Heart left ventricle (tissue), 13 donors: ENCODE measurements around the gene AP3B1.

Experiments
- CTCF ChIP-seq, 12 donors: fragments of 200-600 bp; sonication (generic) in 4 of 12; IDR thresholded peaks; one replicate each; pipeline versions ENCODE4 v1.5.0 to v1.8.0; 2018 to 2022; ENCODE audit warnings: antibody characterized with exemption in 12 of 12, mild to moderate bottlenecking in 5 of 12
- POLR2A ChIP-seq, 2 donors: fragments of 450-650 bp; IDR thresholded peaks; one replicate each; pipeline ENCODE4 v1.6.1; 2017; ENCODE audit warnings: antibody characterized with exemption in 2 of 2, mild to moderate bottlenecking in 2 of 2, moderate library complexity in 2 of 2
- donor health status: ischemic (EF 13 %, LVEDD 7.1; RV severe dilation, severe dysfunction).
- donor health status: DM: no; HTN: yes; CAD: no.
- donor health status: DM: no; HTN: no; CAD: no.
- donor health status: ischemic (EF 25% LVEDD 6.9; RV normal size, moderate dysfunction).
- donor health status: ischemic (EF 25% LVEDD 5.7; RV mildly dilated, moderate dysfunction).
- donor health status: ischemic (EF 35%, LVEDD 5.7; RV mildly dilated, moderate dysfunction).
- donor health status: nonischemic (EF 11% LVEDD 7.7; RV severe dilation, severe dysfunction).
- donor health status: DM: yes; HTN: yes; CAD: no.
- donor health status: PGD.
- donor health status: ischemic (EF 29% LVEDD 5.4; RV normal size, mild dysfunction).
- donor health status: nonischemic (EF 23%, LVEDD 6.1; RV moderate dilation, normal function).

GRCh38 chr5:78300464-78301045 is 6.1 kb upstream of the AP3B1 start:
- TF ChIP-seq CTCF (IDR thresholded peaks at IDR 0.05) (peak in 9 of 12 donors; percentile 17 to 52 (median 36)), POLR2A (IDR thresholded peaks at IDR 0.05) (no peak)
